Hepatocyte (in vitro differentiated cells): ENCODE data around the gene EPB41L1.

ENCODE experiments used
- EZH2 ChIP-seq: fragments of 200-600 bp; sonication (generic); IDR thresholded peaks from 2 replicates; pipeline ENCODE4 v1.6.1; 2016; ENCODE audit warnings: antibody characterized with exemption, mild to moderate bottlenecking, borderline replicate concordance
- TF ChIP-seq, protein P1 (sequence below): fragments of 200-600 bp; sonication (generic); IDR thresholded peaks from 2 replicates; pipeline ENCODE4 v1.5.1; 2016; ENCODE audit warnings: antibody characterized with exemption, mild to moderate bottlenecking; ENCODE audit not compliant: poor library complexity

- TF ChIP-seq, protein P1, sequence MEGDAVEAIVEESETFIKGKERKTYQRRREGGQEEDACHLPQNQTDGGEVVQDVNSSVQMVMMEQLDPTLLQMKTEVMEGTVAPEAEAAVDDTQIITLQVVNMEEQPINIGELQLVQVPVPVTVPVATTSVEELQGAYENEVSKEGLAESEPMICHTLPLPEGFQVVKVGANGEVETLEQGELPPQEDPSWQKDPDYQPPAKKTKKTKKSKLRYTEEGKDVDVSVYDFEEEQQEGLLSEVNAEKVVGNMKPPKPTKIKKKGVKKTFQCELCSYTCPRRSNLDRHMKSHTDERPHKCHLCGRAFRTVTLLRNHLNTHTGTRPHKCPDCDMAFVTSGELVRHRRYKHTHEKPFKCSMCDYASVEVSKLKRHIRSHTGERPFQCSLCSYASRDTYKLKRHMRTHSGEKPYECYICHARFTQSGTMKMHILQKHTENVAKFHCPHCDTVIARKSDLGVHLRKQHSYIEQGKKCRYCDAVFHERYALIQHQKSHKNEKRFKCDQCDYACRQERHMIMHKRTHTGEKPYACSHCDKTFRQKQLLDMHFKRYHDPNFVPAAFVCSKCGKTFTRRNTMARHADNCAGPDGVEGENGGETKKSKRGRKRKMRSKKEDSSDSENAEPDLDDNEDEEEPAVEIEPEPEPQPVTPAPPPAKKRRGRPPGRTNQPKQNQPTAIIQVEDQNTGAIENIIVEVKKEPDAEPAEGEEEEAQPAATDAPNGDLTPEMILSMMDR = no peak
- no peak for TF ChIP-seq EZH2
These were observed 116.5 kb downstream of the EPB41L1 start for GRCh38 chr20:36270744-36271638.
